Central memory CD8-positive, alpha-beta T cell (primary cell): ENCODE data around the gene C2orf69.

ENCODE experiments used
- ATAC-seq: fragments of 150-1000 bp; cut with Tn5 transposase; replicated peaks from 2 replicates; pipeline ENCODE4 v1.10.0; 2022; ENCODE audit warnings: mild to moderate bottlenecking, moderate FRiP score, moderate number of reproducible peaks; ENCODE audit not compliant: poor library complexity, severe bottlenecking; ENCODE audit errors: extremely low read depth
- DNase-seq, 2 donors: peaks; one replicate each; pipeline ENCODE4 v3.0.0; 2021; ENCODE audit warnings: low spot score in 2 of 2
- H3K27ac Mint-ChIP-seq: one replicate; pipeline ENCODE4 v1.8.0; 2022; ENCODE audit warnings: low read depth, mild to moderate bottlenecking, moderate library complexity, mixed read lengths
- H3K27me3 Mint-ChIP-seq: one replicate; pipeline ENCODE4 v1.8.0; 2022; ENCODE audit warnings: mixed read lengths
- H3K36me3 Mint-ChIP-seq: one replicate; pipeline ENCODE4 v1.8.0; 2022; ENCODE audit warnings: mild to moderate bottlenecking, moderate library complexity, mixed read lengths; ENCODE audit not compliant: insufficient read depth
- H3K4me1 Mint-ChIP-seq: one replicate; pipeline ENCODE4 v1.8.0; 2022; ENCODE audit warnings: mixed read lengths
- H3K4me3 Mint-ChIP-seq: one replicate; pipeline ENCODE4 v1.8.0; 2022; ENCODE audit warnings: mild to moderate bottlenecking, moderate library complexity, mixed read lengths
- H3K9me3 Mint-ChIP-seq: one replicate; pipeline ENCODE4 v1.8.0; 2022; ENCODE audit warnings: mixed read lengths

C2orf69 gene

GRCh38 chr2:199926806-199927205, 15.7 kb downstream of the C2orf69 start:
- peaks cover 19% of the 10 kb centered on the region for H3K4me1 Mint-ChIP-seq
- H3K4me3 Mint-ChIP-seq = no peak overlapping the region
- no peaks in the 10 kb centered on the region for H3K9me3 Mint-ChIP-seq
- no peaks in the 10 kb centered on the region for H3K27me3 Mint-ChIP-seq
- ATAC-seq (no peak), DNase-seq (no peak)
- peaks cover 27% of the 10 kb centered on the region for H3K36me3 Mint-ChIP-seq
- no peak overlapping the region for H3K27ac Mint-ChIP-seq

GRCh38 chr2:199928226-199928625, 17.1 kb downstream of the C2orf69 start:
- Mint-ChIP-seq H3K27ac (peak overlapping the region; percentile 22), H3K27me3 (no peaks in the 10 kb centered on the region), H3K4me3 (no peak overlapping the region), H3K9me3 (no peaks in the 10 kb centered on the region), H3K36me3 (peaks cover 33% of the 10 kb centered on the region), H3K4me1 (peaks cover 6% of the 10 kb centered on the region)
- ATAC-seq (no peak), DNase-seq (no peak)

DNA sequence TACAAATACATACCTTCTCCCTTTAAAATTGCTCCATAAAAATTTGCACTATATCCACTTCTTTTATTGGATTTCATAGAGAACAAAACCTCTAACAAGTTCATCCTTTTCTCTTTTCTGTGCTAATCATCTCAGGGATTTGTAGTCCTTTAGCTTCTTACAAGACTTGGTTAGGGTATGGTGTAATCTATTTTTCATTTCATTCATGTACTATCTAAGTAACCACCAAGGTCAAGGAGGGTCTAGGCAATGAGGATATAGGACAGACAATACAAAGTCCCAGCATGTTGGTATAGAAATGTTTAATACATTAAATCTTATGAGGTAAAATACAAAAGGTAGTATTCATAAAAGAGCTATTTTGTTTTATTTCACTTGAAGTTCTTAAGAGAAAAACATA, 17.5 kb downstream of the C2orf69 start:
- peak overlapping the region; percentile 22 for H3K27ac Mint-ChIP-seq
- DNase-seq (no peak), ATAC-seq (no peak)
- H3K27me3 Mint-ChIP-seq = no peaks in the 10 kb centered on the region
- H3K4me3 Mint-ChIP-seq = no peak overlapping the region
- H3K9me3 Mint-ChIP-seq = no peaks in the 10 kb centered on the region
- H3K4me1 Mint-ChIP-seq = peaks cover 6% of the 10 kb centered on the region
- peaks cover 35% of the 10 kb centered on the region for H3K36me3 Mint-ChIP-seq

- no peaks in the 10 kb centered on the region for H3K4me1 Mint-ChIP-seq
- no peak for ATAC-seq
- no peaks in the 10 kb centered on the region for H3K27me3 Mint-ChIP-seq
- H3K9me3 Mint-ChIP-seq = no peaks in the 10 kb centered on the region
- DNase-seq = no peak
- H3K4me3 Mint-ChIP-seq = no peak overlapping the region
- peaks cover 35% of the 10 kb centered on the region for H3K36me3 Mint-ChIP-seq
- peak overlapping the region; percentile 13 for H3K27ac Mint-ChIP-seq
Measured at GRCh38 chr2:199929262-199929661, 18.2 kb downstream of the C2orf69 start.

DNA sequence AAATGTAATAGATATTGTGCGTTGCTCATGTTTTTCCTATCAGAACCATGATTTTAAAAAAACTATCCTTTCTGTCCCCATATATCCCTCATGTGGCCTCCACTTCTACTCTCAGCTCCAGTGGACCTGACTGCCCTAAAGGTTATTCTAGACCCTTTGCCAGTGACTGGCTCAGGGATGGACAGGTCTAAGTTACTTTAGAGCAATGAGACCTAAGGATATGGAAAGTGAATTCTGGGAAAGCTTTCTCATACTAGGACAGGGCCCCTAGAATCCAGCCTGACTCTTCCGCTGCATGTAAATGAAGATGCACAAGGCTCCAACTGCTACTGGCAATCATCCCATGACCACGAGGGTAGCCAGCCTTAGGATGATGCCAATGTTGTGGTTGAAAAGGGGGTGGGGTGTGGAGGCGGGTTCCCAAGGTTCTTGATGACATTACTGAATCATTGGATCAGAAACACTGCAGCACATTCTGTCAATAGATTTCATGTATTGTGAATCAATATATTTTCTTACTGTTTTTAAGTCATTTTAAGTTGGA, 21.3 kb downstream of the C2orf69 start:
- Mint-ChIP-seq H3K4me3 (no peak overlapping the region), H3K36me3 (peaks cover 27% of the 10 kb centered on the region), H3K27me3 (no peaks in the 10 kb centered on the region), H3K9me3 (no peaks in the 10 kb centered on the region), H3K27ac (no peak overlapping the region), H3K4me1 (no peaks in the 10 kb centered on the region)
- ATAC-seq (no peak), DNase-seq (no peak)

DNA sequence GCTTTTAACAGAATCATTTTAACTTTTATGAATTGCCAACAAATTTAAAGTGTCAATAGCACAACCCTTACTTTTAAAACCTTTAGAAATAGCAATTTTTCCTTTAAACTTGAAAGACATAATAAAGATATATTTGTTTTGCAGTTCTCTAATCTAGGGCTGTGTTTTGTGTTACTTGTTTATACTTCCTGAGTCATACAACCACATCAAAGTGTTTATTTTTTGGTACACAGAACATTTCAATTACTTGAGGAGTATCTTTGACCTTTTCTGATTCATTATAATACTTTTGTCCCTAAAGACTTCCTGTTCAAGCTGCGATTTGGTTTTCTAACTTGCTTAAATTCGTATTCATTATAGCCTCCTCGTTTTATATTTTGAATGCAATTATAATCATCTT, 22.4 kb downstream of the C2orf69 start:
- ATAC-seq (no peak), DNase-seq (no peak)
- H3K27me3 Mint-ChIP-seq = no peaks in the 10 kb centered on the region
- peaks cover 34% of the 10 kb centered on the region for H3K36me3 Mint-ChIP-seq
- no peaks in the 10 kb centered on the region for H3K4me1 Mint-ChIP-seq
- H3K27ac Mint-ChIP-seq = peak overlapping the region; percentile 35
- no peak overlapping the region for H3K4me3 Mint-ChIP-seq
- H3K9me3 Mint-ChIP-seq = no peaks in the 10 kb centered on the region

DNA sequence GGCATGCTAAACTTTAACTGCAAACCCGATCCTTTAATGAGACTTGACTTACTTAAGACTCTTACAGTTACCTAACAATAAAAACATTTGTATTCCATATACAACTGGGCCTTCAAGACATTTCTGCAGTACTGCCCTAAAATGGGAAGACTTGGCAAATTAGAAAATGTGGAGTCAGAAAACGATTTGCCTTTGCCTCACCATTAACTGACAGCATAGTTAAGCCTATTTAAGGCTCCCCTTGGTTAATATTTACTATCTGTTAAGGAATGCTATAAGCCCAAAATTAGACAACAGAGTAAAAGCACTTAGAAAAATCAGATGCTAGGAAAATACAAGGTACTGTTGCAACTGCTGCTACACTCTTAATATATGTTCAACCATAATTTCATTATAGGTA, 25.5 kb downstream of the C2orf69 start:
- no peak for ATAC-seq
- Mint-ChIP-seq H3K27ac (no peak overlapping the region), H3K9me3 (no peaks in the 10 kb centered on the region), H3K4me1 (no peaks in the 10 kb centered on the region), H3K36me3 (peaks cover 33% of the 10 kb centered on the region), H3K27me3 (no peaks in the 10 kb centered on the region), H3K4me3 (no peak overlapping the region)
- DNase-seq = no peak

GRCh38 chr2:199940373-199940772, 29.3 kb downstream of the C2orf69 start:
- Mint-ChIP-seq H3K36me3 (peaks cover 36% of the 10 kb centered on the region), H3K27ac (no peak overlapping the region), H3K4me1 (peaks cover 6% of the 10 kb centered on the region), H3K9me3 (no peaks in the 10 kb centered on the region), H3K27me3 (no peaks in the 10 kb centered on the region), H3K4me3 (no peak overlapping the region)
- DNase-seq = no peak
- no peak for ATAC-seq

DNA sequence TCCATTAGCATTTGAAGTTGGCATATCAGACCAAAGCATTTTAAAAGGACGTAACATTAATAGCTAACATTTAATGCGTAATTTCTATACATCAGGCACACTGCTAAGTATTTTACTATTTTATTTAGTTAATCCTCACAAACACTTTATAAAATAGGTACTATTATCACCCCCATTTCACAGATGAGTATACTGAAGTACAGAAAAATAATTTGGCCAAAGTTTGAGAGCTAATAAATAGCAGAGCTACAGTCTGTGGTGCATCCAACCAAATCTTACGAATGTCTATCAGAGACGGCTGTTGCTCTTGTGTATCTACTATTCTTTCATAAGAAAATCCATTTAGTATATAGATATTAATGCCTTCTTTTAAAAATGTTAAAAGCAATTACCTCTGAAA, 32.3 kb downstream of the C2orf69 start:
- no peak for ATAC-seq
- Mint-ChIP-seq H3K4me3 (no peak overlapping the region), H3K36me3 (peaks cover 50% of the 10 kb centered on the region), H3K4me1 (peaks cover 16% of the 10 kb centered on the region), H3K27ac (no peak overlapping the region), H3K27me3 (no peaks in the 10 kb centered on the region), H3K9me3 (no peaks in the 10 kb centered on the region)
- no peak for DNase-seq

GRCh38 chr2:199946196-199946595, 35.1 kb downstream of the C2orf69 start:
- no peaks in the 10 kb centered on the region for H3K27me3 Mint-ChIP-seq
- H3K36me3 Mint-ChIP-seq = peaks cover 44% of the 10 kb centered on the region

DNA sequence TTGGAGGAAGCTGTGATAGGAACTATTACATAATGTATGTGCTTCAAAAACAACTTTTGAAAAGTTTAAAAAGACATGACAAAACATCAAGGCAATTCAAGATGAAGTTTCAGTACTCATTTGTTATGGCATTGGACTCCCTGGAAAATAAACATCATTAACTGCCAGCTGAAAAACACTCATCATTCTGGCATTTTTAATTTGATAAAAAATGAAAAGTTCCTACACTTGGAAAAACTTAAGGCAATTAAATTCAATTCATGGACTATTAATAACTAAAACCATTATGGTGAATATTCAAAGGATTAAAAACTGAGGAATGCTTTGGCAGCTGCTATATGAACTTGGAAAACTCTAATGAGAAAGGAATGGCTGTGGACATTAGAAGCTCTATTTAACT, 35.7 kb downstream of the C2orf69 start:
- peaks cover 22% of the 10 kb centered on the region for H3K4me1 Mint-ChIP-seq
- H3K27ac Mint-ChIP-seq = no peak overlapping the region
- ATAC-seq (no peak), DNase-seq (no peak)
- no peaks in the 10 kb centered on the region for H3K9me3 Mint-ChIP-seq
- H3K36me3 Mint-ChIP-seq = peaks cover 44% of the 10 kb centered on the region
- no peaks in the 10 kb centered on the region for H3K27me3 Mint-ChIP-seq
- no peak overlapping the region for H3K4me3 Mint-ChIP-seq

More at GRCh38 chr2:199946196-199946595, 35.1 kb downstream of the C2orf69 start:
- peaks cover 22% of the 10 kb centered on the region for H3K4me1 Mint-ChIP-seq
- H3K27ac Mint-ChIP-seq = no peak overlapping the region
- DNase-seq (no peak), ATAC-seq (no peak)
- H3K4me3 Mint-ChIP-seq = no peak overlapping the region
- H3K9me3 Mint-ChIP-seq = no peaks in the 10 kb centered on the region

GRCh38 chr2:199950396-199950795, 39.3 kb downstream of the C2orf69 start:
- no peak for ATAC-seq
- peaks cover 38% of the 10 kb centered on the region for H3K36me3 Mint-ChIP-seq

GRCh38 chr2:199951023-199951422, 39.9 kb downstream of the C2orf69 start:
- Mint-ChIP-seq H3K4me1 (peaks cover 36% of the 10 kb centered on the region), H3K4me3 (no peak overlapping the region), H3K36me3 (peaks cover 40% of the 10 kb centered on the region), H3K27me3 (no peaks in the 10 kb centered on the region), H3K27ac (no peak overlapping the region), H3K9me3 (no peaks in the 10 kb centered on the region)
- DNase-seq (no peak), ATAC-seq (no peak)

More at GRCh38 chr2:199950396-199950795, 39.3 kb downstream of the C2orf69 start:
- peaks cover 38% of the 10 kb centered on the region for H3K4me1 Mint-ChIP-seq
- no peak for DNase-seq
- no peak overlapping the region for H3K27ac Mint-ChIP-seq
- no peaks in the 10 kb centered on the region for H3K9me3 Mint-ChIP-seq
- H3K27me3 Mint-ChIP-seq = no peaks in the 10 kb centered on the region
- H3K4me3 Mint-ChIP-seq = no peak overlapping the region

GRCh38 chr2:199955007-199955338, 43.9 kb downstream of the C2orf69 start:
- ATAC-seq (peak; percentile 23), DNase-seq (no peak)
- H3K4me1 Mint-ChIP-seq = peaks cover 52% of the 10 kb centered on the region
- H3K9me3 Mint-ChIP-seq = no peaks in the 10 kb centered on the region
- peaks cover 22% of the 10 kb centered on the region for H3K36me3 Mint-ChIP-seq
- peak overlapping the region; percentile 98 for H3K4me3 Mint-ChIP-seq
- H3K27me3 Mint-ChIP-seq = no peaks in the 10 kb centered on the region
- H3K27ac Mint-ChIP-seq = peak overlapping the region; percentile 96
